GM21576 (cell line): ENCODE measurements around the gene MED10.

ENCODE experiments used
- ATAC-seq: cut with Tn5 transposase; IDR thresholded peaks from one replicate; pipeline ENCODE4 v1.9.1; 2021; ENCODE audit warnings: mild to moderate bottlenecking, moderate library complexity; ENCODE audit not compliant: unreplicated experiment

Gene MED10

DNA sequence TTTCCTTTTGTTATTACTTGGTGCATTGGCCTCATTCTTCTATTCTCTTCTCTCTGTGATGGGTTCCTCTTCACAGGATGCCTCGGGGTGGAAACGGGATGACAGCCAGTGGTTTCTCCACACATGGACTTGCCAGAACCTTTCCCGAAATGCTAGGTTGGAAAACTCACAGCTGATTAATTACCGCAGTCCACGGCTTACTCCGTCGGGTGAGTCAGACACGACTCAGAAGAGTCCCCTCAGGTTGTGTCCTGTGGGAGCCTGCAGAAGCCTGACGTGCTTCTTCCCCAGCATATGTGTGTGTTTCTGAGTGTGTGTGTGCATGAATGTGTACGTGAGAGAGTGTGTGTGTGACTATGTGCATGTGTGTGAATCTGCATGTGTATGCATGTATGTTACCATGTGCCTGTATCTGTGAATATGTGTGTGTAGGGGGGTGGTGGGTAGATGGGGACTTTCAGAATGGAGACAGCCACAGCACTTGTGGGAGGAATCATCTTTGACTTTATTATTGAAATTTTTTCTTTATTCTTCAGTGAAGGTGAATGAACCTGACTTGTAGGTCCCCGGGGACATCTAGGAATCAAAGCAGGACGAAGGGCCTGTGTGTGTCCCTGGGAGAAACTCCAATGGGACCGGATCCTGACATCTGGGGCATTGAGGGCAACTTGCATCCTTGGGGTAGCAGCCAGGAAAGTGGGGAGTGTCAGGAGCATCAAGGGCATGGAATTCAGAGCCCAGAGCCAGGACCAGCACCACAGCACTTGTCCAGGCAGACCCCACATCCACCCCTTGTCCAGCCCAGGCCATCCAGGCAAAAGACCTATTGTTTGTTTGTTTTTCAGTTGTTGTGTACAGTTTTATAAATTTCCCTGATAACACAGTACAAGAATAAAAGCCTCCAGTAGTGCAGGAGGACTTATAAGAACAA is 21.9 kb upstream of the MED10 start:
- no peak for ATAC-seq

DNA sequence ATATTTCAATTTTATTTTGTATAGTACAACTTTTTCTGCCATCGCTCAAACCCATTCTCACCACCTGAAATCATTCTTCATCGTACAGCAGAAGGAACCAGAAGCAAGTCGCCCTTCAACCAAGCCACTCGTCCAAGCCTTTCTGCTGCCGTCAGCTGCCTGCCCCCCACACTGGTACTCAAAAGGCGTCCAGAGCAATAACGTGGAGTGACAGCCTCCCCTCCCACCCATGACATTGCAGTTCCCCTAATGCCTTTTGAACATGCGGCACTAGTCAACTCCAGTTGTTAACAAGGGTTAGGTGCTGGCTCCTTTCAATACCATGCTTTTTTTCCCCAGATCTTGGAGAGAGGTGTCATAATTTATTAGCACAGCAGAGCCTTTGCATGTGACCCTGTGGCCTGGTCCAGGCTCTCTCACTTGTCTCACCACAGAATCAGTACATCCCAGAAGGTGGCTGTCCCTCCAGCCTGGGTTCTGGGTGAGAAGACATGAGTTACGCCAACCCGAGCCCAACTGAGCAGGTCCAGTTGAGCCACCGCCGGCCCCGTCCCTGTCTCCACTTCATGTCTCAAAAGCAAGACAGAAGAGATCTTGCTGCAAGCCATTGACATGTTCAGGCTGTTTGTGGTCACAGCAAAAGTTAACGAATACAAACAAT is 20.4 kb upstream of the MED10 start:
- ATAC-seq, result no peak

DNA sequence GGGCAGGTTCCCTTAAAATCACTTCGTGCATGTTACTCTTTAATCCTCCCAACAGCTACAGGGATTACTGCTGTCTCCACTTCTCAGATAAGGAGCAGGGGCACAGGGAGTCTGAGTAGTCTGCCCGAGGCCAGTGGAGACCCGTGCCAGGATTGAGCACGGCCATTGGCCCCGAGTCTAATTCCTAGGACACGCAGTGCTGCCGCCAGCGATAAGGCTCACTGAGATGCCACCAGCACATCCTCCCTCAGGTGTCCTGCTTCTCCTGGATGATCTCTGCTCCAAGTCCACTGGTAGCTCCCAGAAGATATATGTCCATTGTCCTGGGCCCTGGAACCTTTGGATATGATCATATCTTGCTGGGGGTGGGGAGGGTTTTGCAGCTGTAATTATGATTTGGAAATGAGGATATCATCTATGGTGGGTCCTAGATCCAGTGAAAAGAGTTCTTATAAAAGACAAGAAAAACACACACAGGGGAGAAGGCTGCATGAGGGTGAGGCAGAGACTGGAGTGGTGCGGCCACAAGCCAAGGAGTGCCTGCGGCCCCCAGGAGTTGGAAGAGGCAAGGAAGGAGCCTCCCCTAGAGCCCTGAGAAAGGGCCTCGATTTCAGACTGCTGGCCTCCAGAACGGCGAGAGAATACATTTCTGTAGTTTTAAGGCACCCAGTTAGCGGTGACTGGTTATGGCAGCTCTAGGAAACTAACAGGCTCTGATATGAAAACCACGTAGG is 19.4 kb upstream of the MED10 start:
- ATAC-seq, result no peak

DNA sequence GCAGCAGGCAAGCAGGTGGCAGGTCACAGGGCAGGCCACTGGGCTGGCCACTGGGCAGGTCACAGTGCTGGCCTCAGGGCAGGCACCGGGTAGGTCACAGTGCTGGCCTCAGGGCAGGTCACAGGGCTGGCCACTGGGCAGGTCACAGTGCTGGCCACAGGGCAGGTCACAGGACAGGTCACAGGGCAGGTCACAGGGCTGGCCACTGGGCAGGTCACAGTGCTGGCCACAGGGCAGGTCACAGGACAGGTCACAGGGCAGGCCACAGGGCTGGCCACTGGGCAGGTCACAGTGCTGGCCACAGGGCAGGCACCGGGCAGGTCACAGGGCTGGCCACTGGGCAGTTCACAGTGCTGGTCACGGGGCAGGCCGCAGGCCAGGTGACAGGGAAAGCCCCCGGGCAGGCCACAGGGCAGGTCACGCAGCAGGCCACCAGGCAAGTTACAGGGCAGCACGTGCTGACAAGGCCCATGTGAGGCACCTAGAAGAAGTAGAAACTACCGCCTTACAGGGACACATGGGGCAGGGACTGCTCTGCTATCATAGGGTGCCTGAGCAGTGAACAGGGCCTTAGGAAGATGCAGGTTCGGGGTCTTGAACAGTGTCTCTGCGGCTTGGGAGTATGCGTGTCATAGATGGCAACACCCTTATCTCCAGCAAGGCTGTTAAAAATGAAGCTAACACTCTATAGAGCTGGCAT is 18.6 kb upstream of the MED10 start:
- no peak for ATAC-seq

DNA sequence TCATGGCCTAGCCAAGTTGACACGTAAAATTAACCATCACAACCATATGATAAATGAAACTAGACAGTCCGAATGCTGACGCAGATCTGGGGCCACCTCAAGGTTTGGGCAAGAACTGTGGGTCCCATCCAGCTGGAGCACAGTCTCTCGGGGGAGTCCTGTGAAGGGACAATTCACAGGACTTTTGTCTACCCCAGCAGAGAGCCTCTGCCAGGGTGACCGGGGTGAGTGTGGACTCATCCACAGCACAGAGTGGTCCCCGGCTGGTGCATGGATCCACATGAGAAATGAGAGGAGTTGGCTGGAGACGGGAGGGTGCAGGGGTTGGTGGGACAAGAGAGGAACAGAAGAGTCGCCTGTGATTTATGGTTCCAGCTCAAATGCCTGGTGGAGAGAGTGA is 17.7 kb upstream of the MED10 start:
- no peak for ATAC-seq

DNA sequence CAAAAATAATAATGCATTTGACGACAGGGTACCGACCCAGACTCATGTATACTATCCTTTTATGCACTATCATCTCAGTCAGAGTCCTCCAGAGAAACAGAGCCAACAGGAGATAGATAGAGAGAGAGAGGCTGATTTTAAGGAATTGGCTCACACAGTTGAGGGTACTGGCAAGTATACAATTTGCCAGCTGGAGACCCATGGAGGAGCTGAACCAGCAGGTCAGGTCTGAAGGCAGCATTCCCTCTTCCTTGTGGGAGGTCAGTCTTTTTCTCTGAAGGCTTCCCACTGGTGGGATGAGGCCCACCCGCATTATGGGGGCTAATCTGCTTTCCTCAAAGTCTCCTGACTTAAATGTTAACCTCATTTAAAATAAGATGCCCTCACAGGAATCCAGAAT is 17.3 kb upstream of the MED10 start:
- no peak for ATAC-seq

DNA sequence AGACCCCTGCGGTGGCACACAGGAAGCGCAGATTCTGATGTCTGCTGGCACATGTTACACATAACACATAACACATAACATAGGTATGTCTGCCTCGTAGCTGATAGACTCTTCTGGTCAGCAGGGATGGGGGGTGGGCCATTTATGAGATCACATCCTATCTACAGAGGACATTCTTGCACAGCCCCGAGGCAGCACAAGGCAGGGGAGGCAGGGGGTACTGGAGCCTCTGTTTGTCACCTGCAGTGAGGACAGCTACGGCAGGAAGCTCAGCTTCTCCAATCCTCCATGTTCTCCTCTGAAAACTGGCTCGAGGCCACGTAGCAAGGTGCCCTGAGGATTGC is 16.7 kb upstream of the MED10 start:
- ATAC-seq, result no peak

DNA sequence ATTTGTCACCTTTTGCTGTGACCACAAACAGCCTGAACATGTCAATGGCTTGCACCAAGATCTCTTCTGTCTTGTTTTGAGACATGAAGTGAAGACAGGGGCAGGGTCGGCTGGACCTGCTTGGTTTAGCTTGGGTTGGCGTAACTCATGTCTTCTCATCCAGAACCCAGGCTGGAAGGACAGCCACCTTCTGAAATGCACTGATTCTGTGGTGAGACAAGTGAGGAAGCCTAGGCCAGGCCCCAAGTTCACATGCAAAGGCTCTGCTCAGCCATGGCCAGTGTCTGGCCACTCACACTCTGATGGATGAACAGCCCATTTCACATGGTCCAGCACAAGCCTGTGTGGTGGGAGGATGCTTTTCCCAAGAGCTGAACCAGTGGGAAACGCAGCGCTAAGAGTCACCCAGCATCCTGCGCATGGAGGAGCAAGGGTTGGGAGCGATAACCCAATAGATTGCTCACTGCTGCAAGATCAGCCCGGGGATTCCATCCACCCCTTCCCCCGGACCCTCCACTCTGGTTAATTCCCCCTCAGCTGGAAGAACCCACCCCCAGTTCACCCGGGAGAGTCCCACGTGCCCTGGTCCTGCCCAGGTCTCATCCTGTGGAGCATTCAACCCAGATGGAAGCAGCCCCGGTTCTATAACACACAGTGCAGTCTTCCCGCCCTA is 16.2 kb upstream of the MED10 start:
- no peak for ATAC-seq

DNA sequence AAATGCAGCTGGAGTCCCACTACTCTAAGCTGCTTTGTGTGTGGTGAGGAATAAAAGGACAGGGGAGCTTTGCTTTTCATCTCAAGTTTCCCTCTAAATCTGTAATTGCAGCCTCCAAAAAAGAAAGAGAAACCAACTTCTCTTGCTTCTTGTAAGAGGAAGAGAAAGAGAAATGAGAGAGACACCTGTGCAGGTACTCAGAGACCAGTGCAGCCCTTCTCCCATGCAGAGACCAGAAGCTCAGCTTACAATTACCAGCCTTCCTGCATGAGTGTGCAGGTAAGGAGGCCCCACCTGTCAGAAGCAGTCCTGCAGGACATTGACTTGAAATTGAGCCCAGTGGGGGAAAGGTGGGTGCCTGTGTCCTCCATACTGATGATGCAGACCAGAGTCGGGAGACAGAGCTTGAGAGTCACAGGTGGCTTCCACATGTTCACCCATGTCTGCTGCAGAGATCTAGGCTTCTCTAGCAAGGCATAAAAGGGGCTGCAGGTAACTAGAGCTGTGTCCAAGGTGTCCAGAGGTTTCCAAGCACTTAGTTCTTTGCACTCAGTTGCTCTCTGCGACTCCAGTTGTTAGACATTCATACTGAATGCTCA is 15.3 kb upstream of the MED10 start:
- no peak for ATAC-seq

DNA sequence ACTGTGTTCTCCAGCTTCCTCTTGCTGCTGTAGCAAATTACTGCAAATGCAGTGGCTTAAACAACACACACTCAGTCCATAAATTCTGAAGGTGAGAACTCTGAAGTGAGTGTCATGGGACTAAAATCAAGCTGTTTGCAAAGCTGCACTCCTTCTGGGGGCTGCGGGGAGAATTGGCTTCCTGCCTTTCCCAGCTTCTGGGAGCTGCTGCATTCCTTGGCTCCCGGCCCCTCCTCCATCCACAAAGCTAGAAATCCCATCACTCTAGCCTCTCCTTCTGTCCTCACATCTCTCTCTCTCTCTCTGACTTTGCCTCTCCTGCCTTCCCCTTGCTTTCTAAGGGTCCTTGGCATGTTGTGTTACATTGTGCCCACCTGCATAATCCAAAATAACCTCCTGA is 14.2 kb upstream of the MED10 start:
- ATAC-seq, result no peak

DNA sequence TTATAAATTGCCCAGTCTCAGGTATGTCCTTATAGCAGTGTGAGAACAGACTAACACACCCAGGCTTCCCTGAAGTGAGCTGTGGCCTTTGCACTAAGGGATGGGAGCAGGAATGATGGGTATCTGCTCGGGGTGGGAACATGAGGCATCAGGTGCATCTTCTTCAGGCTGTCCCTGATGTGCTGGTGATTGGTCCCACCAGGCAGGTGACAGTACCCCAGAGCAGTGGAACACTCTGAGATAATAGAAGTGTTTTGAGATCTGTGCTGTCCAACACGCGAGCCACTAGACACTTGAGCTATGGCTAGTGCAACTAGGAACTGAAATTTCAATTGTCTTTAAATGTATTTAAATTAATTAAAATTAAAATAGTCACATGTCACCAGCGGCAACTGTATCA is 12.8 kb upstream of the MED10 start:
- ATAC-seq, result no peak

DNA sequence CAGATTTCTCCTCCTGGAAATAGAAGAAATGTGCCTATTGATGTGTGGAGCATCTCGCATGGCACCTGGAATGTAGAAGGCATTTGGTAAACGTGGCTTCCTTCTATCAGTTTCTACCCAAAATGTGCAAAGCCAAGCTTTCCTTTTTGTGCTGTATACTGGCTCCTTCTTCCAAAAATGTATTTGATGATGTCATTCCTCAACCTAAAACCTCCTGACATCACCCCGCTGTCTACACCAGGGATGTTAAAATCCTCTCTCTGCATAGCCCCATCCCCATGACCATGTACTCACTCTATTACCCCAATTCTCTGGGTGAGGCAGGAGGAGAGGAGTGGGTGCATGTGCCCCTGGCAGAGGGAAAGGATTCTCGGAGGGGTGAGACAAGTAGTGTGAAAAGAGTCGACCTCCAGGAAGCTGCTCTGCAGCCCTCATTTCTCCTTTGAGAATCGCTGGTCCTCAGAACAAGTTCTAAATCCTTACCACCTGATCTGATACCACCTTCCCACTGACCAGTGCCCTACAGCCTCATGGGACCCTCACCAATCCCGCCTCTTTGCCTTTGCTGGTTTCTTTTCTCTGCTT is 11.7 kb upstream of the MED10 start:
- ATAC-seq, result no peak

DNA sequence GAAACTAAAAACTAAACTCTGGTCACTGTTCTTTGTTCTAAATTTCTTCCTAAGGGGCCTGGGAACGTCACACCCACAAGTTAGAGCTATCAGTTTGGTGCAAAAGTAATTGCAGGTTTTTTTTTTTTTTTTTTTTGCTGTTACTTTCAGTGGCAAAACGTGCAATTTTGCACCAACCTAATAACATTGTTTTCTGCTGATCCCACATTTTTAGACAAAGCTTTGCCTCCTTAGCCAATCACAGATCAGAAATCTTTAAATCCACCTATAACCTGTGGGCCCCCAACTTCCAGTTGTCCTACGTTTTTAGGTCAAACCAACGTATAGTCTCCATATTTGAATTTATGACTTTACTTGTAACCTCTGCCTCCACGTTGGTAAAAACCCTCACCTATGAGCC is 11.1 kb upstream of the MED10 start:
- no peak for ATAC-seq

DNA sequence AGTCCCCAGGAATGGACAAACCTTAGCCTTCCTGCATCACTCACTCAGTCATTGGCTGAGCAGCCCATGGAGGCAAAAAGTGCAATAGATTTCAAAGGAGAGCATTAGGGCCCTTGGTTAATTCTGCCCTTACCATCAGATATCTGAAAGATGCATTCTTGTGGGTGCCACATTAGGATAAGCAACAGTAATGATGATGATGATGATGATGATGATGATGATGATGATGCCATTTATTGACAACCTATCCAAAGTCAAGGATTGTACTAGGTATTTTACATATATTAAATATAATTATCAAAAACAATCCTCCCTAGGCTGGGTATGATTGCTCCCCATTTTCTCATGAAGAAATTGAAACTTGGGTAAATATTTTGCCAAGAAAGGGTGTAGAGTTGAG is 9.6 kb upstream of the MED10 start:
- no peak for ATAC-seq

DNA sequence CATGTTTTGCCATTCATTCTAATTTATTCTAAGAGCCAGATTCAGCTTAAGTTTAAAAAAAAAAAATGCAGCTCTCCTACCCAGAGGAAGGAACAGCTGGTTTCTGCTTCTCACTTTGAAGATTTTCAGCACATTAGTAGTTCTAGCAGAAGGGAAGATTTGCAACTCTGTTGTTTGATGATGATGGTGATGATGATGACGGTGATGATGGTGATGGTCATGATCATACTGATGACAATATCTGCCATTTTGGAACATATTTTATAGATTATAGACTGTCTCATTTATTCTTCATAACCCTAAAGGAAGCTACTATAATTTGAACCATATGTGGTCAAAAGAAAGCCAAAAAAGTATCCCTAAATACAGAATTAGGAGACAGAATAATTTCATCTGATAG is 7.9 kb upstream of the MED10 start:
- ATAC-seq, result no peak

DNA sequence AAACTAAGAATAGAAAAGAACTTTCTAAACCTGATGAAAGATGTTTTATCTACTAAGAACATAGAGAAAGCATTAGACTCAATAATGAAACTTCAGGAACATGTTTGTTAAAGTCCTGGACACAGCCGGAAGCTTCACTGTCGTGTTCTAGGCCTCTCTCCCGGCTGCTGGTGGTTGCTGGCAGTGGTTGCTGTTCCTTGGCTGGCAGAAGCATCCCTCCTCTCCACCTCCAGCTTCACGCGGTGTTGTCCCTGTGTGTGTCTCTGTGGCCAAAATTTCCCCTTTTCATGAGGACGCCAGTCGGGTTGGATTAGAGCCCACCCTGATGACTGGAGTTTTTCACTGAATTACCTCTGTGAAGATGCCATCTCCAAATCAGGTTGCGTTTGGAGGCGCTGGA is 6.5 kb upstream of the MED10 start:
- ATAC-seq, result no peak

DNA sequence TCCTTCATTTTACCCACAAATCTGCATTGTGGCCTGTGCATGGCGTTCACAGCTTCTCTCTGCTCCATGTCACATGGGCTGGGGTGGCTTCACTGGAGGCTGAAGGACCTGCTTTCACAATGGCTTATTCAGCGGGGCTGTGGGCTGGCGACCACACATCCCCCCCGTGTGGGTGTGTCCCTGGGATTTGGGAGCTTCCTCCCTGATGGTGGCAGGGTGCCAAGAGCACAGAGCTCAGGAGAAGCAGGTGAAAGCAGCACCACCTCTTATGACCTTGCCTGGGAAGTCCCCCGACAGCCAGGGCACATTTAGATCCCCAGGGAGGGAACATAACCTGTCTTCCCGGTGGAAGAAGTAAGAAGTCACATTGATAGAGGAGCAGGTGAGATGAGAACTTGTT is 5.0 kb upstream of the MED10 start:
- ATAC-seq, result no peak

DNA sequence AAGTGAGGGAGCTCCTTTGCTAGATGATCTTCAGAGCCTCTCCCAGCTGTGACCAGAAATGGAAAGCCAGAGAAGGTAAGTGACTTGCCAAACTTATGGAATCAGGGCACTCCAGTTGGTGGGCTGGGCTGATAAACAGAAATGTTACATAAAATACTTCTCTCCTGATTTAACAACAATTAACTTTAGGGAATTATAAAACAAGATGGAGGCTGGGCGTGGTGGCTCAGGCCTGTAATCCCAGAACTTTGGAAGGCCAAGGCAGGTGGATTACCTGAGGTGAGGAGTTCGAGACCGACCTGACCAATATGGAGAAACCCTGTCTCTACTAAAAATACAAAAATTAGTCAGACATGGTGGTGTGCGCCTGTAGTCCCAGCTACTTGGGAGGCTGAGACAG is 899 bp upstream of the MED10 start:
- ATAC-seq, result no peak

DNA sequence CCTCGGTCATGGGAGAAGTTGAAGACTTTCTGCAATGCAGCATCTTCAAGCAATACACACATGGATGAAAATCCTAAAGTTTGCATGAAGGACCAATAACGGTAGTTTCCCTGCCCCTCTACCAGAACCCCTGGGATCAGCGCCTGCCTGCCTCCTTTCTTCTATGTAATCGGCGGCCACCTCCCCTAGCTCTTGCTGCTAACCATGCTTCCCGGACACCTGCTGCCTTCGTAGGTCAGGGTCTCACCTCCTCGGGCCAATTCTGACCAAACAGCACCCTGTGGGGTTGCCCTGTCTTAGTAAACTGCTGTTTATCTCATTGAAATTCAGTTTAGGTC is 388 bp upstream of the MED10 start:
- peak; percentile 32 for ATAC-seq

DNA sequence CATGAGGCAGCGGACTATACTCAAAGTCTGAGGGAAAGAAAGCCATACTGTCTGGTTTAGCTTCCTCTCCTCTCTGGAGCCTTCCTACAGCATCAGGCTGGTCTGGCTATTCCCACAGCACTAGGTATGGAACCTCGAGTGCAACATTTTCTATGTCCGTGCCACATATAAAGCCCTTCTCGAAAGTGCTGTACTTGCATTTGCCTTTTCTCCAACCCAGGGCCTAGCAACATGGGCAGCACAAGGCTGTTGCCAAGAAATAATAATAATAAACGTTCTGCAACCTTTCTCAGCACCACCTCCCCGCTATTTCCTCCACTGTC is 804 bp downstream of the MED10 start:
- ATAC-seq, result no peak
